Osteoblast (primary cell): Measurements from ENCODE around the gene CBR3. TPM values are rescaled to one million over a fixed set of nuclear protein-coding genes. Genes with fewer than 3 reads are reported as not detected.

ENCODE experiments used
- DNase-seq: peaks from one replicate; pipeline ENCODE4 v3.0.0; 2011; ENCODE audit warnings: low spot score, mixed read lengths; ENCODE audit not compliant: insufficient read length; ENCODE audit errors: missing footprints
- H2AFZ ChIP-seq: 2 replicates; pipeline ENCODE4 v1.6.0; 2011; ENCODE audit warnings: mild to moderate bottlenecking, low read length
- H3K27ac ChIP-seq: 2 replicates; pipeline ENCODE4 v1.5.1; 2011; ENCODE audit warnings: mild to moderate bottlenecking, low read depth, low read length, moderate library complexity
- H3K27me3 ChIP-seq: 2 replicates; pipeline ENCODE4 v1.6.0; 2012; ENCODE audit warnings: mild to moderate bottlenecking, control low read depth, inconsistent platforms, low read length, moderate library complexity; ENCODE audit not compliant: insufficient read depth
- H3K36me3 ChIP-seq: 2 replicates; pipeline ENCODE4 v1.5.1; 2011; ENCODE audit warnings: mild to moderate bottlenecking, low read length, control low read depth, moderate library complexity; ENCODE audit not compliant: insufficient read depth
- H3K4me1 ChIP-seq: 2 replicates; pipeline ENCODE4 v1.5.1; 2011; ENCODE audit warnings: mild to moderate bottlenecking, low read length, control low read depth, moderate library complexity; ENCODE audit not compliant: insufficient read depth
- H3K4me2 ChIP-seq: 2 replicates; pipeline ENCODE4 v1.6.0; 2011; ENCODE audit warnings: mild to moderate bottlenecking, low read length; ENCODE audit not compliant: insufficient read depth
- H3K4me3 ChIP-seq: fragments of 200-600 bp; sonication (generic); 3 replicates; pipeline ENCODE4 v1.5.1; 2012; ENCODE audit warnings: mild to moderate bottlenecking, low read length, inconsistent platforms; ENCODE audit not compliant: insufficient read depth
- H3K79me2 ChIP-seq: 2 replicates; pipeline ENCODE4 v1.6.0; 2012; ENCODE audit warnings: mild to moderate bottlenecking, low read length, control low read depth, inconsistent platforms; ENCODE audit not compliant: insufficient read depth
- H3K9me3 ChIP-seq: 2 replicates; pipeline ENCODE4 v1.5.1; 2011; ENCODE audit warnings: low read depth, low read length, control low read depth
- H4K20me1 ChIP-seq: 2 replicates; pipeline ENCODE4 v1.6.0; 2012; ENCODE audit warnings: mild to moderate bottlenecking, low read length, control low read depth; ENCODE audit not compliant: insufficient read depth
- total RNA-seq: library from RNA; depleted of rRNA; stranded (reverse); fragments of >200 nt; gene quantifications from 2 replicates; pipeline ENCODE4 v1.2.3, GENCODE V29; 2012
- TF ChIP-seq, protein P1 (sequence below): IDR thresholded peaks from 2 replicates; pipeline ENCODE4 v1.5.1; 2011; ENCODE audit warnings: mild to moderate bottlenecking, low read depth, low read length, moderate library complexity; ENCODE audit errors: extremely low read depth

Gene CBR3
- total RNA-seq, 1 donor, result 17.4 TPM

DNA sequence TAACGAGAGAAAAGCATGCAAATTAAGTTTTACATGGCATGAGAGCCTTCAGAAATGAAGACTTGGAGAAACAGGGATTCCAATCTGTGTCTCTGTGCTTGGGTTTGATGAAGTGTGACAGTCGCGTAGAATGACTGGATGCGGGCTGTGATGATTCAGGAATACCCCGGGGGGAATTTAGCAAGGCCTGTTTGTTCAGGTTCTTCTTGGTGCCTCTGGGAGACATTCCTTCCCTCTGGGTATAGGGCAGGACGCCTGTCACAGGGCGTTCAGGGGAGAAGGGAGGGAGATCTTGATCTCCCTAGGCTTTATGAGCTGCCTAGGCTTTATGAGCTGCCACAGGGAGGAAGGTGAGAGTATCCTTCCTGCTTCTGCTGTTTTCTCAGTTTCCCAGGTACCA, 58.3 kb downstream of the CBR3 start:
- H3K4me1 ChIP-seq, result no peaks in the 10 kb centered on the region
- H3K36me3 ChIP-seq, result peaks cover 4% of the 10 kb centered on the region
- H3K27ac ChIP-seq, result no peak overlapping the region
- no peaks in the 10 kb centered on the region for H3K27me3 ChIP-seq
- no peak overlapping the region for H2AFZ ChIP-seq
- H3K9me3 ChIP-seq, result no peaks in the 10 kb centered on the region
- no peak for DNase-seq
- no peaks in the 10 kb centered on the region for H3K79me2 ChIP-seq
- TF ChIP-seq, protein P1, sequence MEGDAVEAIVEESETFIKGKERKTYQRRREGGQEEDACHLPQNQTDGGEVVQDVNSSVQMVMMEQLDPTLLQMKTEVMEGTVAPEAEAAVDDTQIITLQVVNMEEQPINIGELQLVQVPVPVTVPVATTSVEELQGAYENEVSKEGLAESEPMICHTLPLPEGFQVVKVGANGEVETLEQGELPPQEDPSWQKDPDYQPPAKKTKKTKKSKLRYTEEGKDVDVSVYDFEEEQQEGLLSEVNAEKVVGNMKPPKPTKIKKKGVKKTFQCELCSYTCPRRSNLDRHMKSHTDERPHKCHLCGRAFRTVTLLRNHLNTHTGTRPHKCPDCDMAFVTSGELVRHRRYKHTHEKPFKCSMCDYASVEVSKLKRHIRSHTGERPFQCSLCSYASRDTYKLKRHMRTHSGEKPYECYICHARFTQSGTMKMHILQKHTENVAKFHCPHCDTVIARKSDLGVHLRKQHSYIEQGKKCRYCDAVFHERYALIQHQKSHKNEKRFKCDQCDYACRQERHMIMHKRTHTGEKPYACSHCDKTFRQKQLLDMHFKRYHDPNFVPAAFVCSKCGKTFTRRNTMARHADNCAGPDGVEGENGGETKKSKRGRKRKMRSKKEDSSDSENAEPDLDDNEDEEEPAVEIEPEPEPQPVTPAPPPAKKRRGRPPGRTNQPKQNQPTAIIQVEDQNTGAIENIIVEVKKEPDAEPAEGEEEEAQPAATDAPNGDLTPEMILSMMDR, result no peak
- no peak overlapping the region for H3K4me3 ChIP-seq
- peaks cover 4% of the 10 kb centered on the region for H4K20me1 ChIP-seq
- no peak overlapping the region for H3K4me2 ChIP-seq

DNA sequence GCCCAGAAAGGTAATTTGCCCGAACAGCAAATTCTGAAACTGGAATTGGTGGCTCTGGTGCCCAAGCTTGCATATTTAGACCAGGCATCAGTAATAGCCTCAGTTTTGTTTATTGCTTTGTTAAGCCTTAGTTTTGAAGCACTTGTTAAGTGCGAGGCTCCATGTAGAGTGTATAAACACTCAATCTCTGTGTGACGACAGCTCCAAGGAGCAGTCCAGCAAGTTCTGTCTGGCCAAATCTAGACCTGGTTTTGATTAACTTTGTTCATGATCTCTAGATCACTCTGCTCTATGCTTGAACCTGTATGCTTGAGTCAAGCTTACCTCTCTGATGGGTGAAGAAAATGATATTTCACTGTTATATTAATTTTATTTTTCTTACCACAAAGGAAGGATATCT, 59.1 kb downstream of the CBR3 start:
- Histone ChIP-seq H3K9me3 (no peaks in the 10 kb centered on the region), H3K27ac (no peak overlapping the region), H3K4me3 (no peak overlapping the region), H3K27me3 (no peaks in the 10 kb centered on the region), H4K20me1 (peaks cover 3% of the 10 kb centered on the region), H3K79me2 (no peaks in the 10 kb centered on the region), H3K36me3 (no peaks in the 10 kb centered on the region), H3K4me1 (no peaks in the 10 kb centered on the region), H2AFZ (no peak overlapping the region), H3K4me2 (no peak overlapping the region)
- DNase-seq, result no peak
- TF ChIP-seq, protein P1, result no peak

DNA sequence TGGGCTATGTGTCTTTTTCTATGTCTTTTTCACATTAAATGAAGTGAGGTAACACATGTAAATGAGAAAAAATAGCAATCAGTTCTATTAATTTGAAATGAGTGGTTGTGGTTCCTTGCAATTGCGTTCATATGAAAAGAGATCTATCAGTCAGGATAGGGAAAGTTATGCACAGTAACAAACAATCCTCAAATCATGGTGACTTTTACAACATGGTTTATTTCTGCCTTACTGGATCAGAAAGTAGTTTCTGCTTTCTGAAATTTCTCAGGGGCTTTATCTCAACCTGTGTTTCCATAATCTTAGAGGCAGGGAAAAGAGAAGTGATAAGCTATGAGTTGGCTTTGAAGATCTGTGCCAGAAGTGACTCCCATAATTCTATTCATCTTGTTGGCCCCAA, 60.7 kb downstream of the CBR3 start:
- Histone ChIP-seq H3K4me1 (no peaks in the 10 kb centered on the region), H2AFZ (no peak overlapping the region), H3K4me3 (no peak overlapping the region), H3K27me3 (no peaks in the 10 kb centered on the region), H3K27ac (no peak overlapping the region), H3K36me3 (no peaks in the 10 kb centered on the region), H3K4me2 (no peak overlapping the region), H3K79me2 (no peaks in the 10 kb centered on the region), H3K9me3 (no peaks in the 10 kb centered on the region), H4K20me1 (peaks cover 3% of the 10 kb centered on the region)
- DNase-seq, result no peak
- TF ChIP-seq, protein P1, result no peak

Other genes with a start within 250 kb of the CBR3 start
- 15.9 and 18.6 TPM in 2 replicates for gene SETD4, start 74.6 kb upstream of the CBR3 start, total RNA-seq
- gene CBR1, start 65.1 kb upstream of the CBR3 start, total RNA-seq, result 69.0 and 73.5 TPM in 2 replicates
- gene DOP1B, start 21.7 kb downstream of the CBR3 start, total RNA-seq, result 16.3 and 23.6 TPM in 2 replicates
- gene MORC3, start 185.1 kb downstream of the CBR3 start, total RNA-seq, result 37.4 and 40.2 TPM in 2 replicates